ENCODE results near the gene ZNF202.
"Not testable (repeated sequence)": the region's sequence is repeated elsewhere in the genome, so short reads cannot be mapped to it uniquely, and the experiment has no call there.

The ZNF202 gene

DNA sequence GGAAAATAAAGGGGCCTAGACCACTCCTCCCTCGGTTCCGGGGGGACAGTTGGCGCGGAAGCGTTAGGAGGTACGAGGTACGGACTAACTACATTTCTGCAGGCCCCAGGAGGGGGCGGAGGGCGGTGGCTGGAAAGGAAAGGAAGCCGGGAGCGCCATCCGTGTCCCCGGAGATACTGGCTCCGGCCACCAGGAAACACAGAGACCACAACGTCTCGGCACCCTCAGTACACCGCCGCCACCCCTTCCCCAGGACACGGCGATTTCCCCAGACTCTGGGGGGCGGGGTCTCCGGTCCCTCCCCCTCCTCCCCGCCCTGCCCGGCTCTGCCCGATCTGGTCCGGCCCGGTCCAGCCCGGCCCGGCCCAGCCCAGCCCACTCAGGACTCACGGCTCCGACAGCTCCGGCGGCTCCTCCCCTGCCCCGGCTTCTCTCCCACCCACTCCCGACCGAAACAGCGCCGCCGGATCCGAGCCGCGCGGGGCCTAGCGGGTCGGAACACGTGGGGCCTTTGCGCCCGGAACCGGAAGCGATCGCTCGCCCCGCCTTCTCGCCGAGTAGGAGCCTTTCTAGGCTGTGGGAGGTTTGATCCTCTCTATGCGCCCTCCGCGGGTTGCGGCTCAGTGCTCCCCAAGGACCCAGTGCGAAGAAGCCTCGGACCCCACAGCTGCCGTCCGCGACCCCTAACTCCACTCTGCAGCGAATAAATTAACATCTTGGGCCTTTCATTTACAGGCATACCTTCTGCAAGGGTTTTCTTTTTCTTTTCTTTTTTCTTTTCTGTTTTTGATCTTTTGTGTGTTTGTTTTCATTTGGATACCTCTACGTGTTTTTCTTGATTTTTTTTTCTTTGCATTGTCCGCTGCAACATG, at the start of gene ZNF202:
TSS of gene ZNF202 (minus strand) at position 502 of the 872 bp plus-strand sequence. CDS start 10,772 bp downstream, outside the sequence.
- peak; percentile 91 for DNase-seq

DNA sequence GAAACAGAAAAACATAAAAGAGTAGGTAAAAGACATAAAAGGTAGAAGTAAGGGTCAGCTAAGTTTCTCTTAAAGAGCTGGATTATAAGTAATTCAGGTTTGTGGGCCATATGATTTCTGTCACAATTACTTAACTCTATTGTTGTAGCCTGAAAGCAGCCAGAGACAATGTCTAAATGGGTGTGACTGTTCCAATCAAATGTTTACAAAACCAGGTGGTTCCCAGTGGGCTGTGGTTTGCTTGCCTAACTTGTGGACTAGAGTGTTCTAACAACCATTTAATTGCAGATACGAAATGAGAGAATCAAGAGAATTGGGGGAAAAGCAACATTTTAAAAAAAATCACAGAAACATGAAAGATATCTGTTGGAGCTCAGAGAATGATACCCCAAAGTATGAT, 42.1 kb upstream of the ZNF202 start:
- DNase-seq = no peak

DNA sequence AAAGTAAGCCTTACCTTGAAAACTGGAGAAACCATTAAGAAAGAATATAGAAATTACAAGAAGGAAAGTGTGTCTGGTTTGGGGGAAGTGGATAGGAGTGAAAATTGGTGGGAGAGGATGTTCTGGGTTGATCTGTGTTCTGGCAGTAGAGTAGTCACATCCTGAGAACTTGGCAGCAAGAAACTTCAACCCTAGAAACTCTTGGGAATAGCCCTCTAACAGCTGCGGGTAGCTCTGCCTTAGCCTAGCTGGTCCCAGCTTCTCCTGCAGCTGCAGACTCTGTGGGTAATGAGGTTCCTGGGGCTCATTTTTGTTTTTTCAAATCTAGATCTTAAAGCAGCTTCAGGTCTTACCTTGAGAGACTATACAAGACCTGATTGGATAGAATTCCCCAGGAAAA, 37.1 kb upstream of the ZNF202 start:
- no peak for DNase-seq

DNA sequence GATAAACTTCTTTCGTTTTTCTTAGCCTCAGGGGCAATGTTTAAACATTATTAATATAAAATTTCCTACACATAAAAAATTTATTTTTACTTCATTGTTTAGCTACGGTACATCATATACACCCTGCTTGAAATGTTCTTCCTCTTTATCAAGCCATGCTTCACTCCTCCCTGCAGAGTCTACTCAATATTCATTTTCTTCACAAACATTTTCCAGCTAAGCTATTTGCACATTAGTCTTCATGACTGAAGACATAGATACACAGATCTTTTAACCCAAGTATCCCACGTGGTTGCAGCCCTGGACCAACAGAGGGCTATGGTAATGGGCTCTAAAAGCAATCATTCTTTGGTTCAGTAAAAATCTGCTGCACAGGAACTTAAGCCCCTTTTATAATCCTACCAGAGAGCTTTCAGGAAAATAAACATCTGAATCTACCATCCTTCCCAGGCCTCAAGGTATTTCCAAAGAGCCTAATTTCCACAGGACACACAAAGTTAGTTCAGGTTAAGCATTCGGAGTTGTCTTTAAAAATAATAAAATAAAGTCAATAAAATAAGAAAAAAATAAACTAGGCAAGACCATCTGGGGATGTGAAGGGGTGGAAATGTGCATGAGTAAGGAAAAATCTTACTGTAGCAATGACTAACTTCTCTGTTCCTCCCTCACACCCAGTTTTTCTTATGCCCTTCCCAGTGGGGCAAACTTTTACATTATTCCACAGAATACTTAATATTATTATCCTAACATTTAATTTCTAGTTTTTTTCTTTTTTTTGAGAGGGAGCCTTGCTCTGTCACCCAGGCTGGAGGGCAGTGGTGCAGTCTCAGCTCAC, 34.5 kb upstream of the ZNF202 start:
- DNase-seq = no peak

DNA sequence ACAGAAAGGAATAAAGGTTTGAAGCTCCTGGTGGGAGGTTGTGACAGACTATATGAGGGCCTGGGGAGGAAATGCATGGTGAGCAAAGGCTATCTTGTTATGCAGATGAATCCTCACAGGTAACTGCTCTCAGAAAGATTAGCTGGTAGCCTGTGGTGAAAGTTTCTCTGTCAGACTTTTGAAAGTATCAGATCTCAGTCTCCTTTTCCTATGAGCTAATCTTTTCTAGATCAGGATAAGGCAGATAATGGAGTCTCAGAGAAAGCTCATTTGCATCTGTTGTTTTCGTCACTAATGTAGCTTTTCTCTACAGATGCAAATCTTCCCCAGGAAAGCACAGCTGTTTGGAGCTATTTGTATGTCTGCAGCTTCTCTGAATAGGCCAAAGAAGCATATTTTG, 33.8 kb upstream of the ZNF202 start:
- DNase-seq = no peak

DNA sequence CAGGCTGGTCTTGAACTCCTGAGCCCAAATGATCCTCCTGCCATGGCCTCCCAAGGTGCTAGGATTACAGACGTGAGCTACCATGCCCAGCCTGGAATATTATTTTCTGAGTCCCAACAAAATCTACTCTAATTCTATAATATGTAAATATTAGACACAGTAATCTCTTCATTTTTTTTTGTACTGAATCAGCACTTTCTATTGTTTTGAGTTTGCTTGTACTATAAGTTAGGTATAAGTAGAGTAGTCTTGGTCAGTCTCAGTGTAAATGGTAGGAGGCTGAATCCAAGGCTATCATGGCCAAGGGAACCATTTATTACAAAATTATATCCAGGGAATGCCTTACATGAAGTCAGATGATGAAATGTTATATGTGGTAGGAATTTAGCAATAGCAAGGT, 32.5 kb upstream of the ZNF202 start:
- no peak for DNase-seq

DNA sequence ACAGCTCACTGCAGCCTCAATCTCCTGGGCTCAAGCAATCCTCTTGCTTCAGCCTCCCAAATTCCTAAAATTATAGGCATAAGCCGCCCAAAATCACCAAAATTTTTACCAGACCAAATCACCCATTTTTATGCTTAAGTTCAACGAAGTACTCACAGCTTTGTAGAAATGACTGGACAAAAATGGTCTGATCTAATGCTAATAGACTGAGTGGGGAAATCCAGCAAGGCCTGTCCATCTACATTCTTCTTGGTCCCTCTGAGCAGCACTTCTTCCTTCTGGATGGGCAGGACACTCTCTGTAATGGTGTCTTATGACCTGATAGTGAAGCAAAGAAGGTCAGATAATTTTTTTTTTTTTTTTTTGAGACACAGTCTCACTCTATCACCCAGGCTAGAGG, 31.6 kb upstream of the ZNF202 start:
- no peak for DNase-seq

DNA sequence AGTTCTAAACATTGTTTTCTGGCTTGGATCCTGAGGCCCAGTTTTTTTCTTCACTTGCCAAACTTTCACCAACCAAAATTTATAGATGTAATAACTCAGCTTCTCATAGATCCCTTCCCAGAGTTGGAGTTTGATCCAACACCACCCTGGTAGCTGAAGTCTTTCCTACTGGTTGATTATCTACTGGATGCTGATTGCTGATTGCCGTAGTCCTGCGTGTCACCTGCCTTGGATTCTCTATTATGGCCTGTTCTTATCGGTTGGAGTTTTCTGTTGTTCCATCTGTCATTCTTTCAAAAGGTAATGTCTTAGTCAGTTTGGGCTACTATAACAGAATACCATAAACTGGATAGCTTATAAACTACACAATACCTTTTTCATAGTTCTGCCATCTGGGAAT, 30.2 kb upstream of the ZNF202 start:
- no peak for DNase-seq

DNA sequence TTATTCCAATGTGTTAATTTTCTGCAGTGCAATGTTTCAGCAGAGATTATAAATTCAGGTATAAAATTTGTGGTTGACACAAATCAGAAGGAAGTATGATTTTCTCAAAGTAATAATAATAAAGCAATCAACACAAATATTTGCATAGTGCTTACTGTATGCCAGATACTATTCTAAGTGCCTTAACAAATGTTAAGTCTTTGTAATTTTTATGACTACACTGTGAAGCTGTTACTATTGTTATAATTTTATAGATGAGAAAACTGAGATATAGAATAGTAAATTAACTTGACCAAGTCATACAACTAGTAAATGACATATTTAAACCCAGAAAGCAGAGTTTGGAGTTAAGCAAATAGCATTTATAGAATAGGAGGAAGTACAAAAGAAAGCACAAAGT, 29.3 kb upstream of the ZNF202 start:
- no peak for DNase-seq

DNA sequence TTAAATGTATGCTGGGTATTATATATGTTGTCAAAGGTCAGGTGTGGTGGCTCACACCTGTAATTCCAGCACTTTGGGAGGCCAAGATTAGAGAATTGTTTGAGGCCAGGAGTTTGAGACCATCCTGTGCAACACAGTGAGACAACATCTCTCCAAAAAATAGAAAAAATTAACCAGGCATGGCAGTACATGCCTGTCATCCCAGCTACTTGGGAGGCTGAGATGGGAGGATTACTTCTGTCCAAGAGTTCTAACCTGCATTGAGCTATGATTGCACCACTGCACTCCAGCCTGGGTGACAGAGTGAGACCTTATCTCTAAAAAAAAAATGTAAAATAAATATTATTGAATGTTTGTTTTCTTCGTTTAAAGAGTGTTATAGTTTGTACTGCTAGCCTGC, 24.1 kb upstream of the ZNF202 start:
- no peak for DNase-seq

DNA sequence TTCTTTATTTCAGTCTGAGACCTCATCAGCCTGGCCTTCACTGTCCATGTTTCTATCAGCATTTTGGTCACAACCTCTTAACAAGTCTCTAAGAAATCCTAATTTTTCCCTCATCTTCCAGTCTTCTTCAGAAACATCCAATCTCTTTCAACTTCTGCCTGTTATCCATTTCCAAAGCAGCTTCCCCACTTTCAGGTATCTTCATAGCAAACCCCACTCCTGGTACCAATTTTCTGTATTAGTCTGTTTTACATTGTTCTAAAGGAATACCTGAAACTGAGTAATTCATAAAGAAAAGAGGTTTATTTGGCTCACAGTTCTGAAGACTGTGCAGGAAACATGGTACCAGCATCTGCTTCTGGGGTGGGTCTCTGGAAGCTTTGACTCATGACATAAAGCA, 21.0 kb upstream of the ZNF202 start:
- no peak for DNase-seq

DNA sequence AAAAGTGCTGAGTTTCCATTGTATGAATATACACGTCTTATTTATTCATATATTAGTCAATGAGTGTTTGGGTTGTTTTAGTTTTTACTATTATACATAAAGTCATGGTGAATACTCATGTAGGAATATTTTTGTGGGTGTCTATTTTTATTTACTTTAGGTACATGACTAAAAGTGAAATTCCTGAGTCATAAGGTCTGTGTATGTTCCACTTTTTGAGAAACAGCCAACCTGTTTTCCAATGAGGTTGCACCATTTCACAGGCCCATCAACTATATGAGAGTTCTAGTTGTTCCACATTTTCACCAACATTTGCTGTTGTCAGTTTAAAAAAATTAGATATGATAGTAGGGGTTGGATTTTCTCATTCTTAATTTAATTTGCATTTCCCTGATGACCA, 19.4 kb upstream of the ZNF202 start:
- no peak for DNase-seq

DNA sequence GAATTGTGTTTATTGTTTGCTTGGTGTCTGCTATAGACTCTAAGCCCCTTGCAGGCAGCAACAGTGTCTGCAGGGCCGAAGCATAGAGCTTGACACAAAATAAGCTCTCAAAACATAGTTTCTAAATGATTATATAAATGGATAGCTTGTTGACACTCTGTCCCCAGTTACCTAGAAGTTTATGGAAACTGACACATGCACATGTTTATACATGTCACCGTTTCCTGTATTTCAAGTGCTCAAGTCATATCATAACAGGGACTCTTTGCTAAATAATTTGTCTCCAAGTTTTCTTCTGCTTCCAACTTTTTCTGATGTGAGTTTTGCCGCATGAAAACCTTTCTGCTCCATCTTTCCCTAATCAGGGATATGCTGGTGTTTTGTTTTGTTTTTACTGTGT, 16.5 kb upstream of the ZNF202 start:
- DNase-seq = no peak

DNA sequence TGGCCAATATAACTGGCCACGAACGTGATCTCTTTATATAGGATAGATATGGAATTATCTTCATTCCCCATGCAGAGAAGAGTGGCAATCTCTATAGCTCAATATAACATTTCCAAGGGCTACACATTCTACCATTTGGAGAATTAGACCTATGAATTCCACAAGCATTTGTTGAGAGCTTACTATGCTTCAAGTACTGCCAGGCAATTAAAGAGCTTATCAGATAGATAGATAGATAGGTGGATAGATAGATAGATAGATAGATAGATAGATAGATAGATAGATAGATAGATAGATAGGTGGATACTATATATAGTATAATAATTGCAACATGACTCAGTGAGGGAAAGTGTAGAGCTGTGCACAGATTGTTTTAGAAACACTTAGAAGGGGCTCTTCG, 14.4 kb upstream of the ZNF202 start:
- DNase-seq = no peak

DNA sequence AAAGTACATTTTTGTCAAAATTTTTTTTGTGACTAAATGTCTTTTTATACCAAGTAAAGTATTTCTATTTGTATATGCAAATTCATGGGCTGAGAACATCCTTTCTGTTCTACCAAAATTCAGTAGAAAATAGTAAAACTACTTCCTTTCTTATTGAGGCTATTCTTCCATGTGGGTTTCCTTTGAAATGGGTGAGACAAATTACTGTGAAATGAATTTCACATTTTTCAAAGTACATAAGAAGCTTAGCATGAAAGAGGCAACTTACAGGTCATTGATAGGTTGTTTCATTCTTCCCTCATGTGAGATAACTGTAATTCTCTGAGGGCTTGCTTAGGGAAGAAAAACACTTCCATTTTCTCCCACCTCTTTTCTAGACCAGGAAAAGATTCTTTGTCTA, 13.9 kb upstream of the ZNF202 start:
- no peak for DNase-seq

DNA sequence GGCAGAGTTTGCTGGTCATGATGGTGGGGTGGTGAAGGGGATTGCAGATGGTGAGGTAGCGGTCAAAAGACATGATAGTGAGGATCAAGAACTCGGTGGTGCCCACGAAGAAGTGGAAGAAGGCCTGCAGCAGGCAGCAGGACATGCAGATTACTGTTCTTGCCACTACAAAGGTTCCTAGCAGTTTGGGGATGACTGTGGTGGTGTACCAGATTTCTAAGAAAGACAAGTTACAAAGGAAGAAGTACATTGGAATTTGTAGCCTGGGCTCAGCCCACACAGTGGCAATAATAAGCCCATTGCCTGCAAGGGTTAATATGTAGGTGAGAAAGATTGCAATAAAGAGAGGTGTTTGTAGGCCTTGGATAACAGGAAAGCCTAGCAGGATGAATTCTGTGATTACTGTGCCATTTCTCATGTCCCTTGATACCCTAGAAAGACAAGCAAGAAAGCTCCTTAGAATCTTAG, 12.7 kb upstream of the ZNF202 start, which contains the start of gene OR6X1:
TSS of gene OR6X1 (minus strand) at position 418 of the 468 bp plus-strand sequence. CDS start at position 418, 0 bp downstream.
- DNase-seq = no peak

DNA sequence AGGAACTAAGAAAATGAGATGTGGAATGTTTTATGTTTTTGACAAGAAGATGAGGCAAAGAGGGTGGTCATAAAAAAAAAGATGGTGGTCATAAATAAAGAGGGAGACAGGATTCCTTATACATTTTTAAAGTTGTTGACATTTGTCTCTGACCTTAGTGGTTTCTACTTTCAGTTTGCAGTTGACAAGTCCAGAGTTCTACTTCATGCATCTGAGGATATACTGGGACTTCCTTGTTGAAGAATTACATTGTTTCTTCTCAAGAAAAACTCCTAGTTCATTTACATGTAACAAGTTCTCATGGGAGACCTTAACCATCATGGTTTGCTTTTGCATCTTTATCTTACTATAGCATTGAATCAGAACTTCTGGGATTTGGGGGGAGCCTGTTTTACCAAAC, 11.7 kb upstream of the ZNF202 start:
- DNase-seq = no peak

DNA sequence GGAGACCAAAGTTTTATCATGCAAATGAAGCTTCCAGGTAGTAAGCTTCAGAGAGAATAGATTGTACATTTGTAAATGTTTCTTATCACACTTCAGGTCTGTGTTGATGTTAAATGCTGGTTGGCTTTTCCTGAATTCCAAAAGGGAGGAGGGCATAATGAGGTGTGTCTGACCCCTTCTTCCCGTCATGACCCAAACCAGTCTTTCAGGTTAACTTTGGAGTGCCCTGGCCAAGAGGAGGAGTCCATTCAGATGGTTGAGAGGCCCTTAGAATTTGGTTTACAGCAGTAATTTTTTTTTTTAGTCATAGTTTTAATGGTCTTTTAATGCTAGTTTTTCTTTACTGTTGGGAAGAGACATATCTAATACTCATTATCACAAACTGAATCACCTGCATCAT, 10.3 kb upstream of the ZNF202 start:
- no peak for DNase-seq

DNA sequence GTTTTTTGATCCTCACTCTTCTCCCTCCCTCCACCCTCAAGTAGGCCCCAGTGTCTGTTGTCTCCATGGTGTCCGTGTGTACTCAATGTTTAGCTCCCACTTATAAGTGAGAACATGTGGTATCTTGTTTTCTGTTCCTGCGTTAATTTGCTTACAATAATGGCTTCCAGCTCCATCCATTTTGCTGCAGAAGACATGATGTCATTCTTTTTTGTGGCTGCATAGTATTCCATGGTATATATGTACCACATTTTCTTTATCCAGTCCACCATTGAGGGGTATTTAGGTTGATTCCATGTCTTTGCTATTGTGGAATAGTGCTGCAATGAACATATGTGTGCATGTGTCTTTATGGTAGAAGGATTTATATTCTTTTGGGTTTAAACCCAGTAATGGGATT, 6.9 kb upstream of the ZNF202 start:
- DNase-seq = not testable (repeated sequence)

DNA sequence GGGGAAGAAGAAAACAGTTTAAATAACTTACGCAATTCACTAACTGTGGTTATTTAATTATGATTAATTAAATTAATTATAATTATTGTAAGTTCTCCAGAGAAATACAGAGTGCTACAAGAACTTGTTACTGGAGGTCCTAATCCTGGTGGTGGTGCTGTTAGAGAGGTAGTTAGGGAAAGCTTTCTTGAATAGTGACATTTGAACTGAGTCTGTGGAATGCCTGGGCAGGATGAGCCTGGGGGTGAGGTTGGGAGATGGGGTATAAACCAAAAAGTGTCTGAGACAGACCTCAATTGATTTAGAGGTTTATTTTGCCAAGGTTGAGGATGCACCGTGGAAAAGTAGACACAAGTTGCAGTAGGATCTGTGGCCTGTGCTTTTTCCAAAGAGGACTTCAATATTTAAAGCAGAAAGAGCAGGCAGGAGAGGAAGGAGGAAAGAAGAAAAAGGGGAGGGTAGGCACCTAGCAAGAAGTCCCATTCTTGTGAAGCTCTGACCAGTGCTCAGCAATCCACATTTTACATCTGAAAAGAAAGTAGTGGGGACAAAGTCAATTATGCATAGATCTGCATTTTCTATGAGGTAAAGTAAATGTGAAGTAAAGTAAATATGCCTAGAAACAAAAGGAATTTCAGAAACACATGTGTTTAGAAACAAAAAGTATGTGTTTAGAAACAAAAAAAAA, 4.4 kb upstream of the ZNF202 start:
- no peak for DNase-seq

DNA sequence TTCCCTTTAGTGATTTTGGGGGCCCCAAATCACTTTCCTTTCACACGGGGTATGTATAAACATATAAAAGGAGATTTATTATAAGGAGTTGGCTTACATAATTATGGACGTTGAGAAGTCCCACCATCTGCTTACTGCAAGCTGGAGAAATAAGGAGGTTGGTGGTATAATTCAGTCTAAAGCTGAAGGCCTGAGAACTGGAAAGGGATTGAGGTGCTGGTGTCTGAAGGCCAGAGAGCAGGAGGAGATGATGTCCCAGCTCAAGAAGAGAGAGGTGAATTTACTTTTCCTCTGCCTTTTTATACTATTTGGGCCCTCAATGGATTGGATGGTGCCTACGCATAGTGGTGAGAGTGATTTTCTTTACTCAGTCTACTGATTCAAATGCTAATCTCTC, 1.3 kb upstream of the ZNF202 start:
- no peak for DNase-seq

DNA sequence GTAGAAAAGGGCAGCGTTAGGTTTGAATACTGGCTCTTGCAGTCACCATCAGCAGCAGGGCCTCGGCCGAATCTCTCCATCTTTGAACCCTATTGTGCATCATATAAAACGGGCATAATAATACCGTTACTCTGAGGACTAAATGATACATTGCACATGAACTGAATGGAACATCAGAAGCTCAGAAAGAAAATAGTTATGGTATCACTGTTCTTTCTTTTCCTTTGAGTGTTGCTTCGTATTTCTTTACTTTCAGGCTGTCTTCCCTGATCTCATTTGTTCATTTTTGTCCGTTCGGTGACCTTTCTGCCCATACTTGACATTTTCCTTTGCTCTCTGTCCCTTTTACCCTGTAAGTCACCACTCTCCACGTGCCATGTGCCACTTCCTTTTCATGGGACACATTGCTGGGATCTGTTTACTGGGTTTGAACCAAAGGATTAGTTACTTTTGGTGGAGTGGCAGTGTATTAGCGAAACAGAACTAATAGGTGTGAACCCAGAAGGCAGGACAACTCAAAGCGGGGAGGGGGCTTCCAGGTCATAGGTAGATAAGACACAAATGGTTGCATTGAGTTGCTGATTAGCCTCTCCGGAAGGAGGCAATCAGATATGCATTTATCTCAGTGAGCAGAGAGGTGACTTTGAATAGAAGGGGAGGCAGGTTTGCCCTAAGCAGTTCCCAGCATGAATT, 717 bp upstream of the ZNF202 start:
- DNase-seq = no peak

DNA sequence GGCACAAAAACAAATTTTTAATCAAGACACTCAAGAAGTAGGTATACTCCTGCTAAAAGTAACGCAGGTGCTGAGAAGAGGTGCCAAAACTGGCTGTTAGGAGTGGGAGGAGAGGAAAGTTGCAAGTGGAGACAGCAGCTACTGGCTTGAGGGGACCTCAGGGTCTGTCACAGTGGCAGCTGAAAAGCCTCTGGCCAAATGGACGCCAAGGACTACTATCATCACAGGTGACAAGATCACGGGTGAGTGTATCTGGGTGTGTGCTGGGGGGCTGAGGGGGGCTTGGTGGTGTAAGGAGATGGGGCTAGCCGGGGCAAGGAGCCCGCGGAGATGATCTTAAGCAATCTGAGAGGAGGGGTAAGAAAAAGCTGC, 687 bp downstream of the ZNF202 start:
- DNase-seq = no peak
